ENCODE data around the gene CMIP. TPM values are rescaled to one million over a fixed set of nuclear protein-coding genes. Genes with fewer than 3 reads are reported as not detected.

Gene CMIP
- total and polyA plus RNA-seq, 7 donors: 11.0 to 60.3 (median 20.4) TPM

DNA sequence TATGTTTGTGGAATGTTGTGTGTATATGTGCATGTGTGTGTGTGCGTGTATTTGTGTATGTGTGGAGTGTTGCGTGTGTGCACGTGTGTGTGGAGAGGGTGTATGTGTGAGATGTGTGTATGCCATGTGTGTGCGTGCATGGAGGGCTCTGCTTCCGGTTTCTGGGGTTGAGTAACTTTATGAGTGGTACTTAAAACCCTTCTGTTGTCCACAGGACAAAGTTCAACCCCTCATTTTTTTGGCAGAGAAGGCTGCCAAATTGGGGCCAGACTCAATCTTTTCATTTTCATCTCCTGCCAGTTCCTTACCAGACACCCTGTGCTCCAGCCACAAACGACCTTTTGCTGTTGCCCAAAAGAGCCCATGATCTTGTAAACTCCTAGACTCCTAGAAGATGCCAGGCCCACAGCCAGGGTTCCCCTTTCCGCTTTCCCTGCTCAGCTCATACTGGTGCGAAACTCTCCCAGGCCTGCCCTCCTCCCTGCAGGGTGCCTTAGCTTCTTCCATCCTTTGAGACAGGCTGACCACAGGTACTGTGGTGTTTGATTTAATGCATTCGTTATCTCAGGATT lies 100.2 kb downstream of the CMIP start:
- Histone ChIP-seq H3K27ac (no peak overlapping the region), H3K4me1 (peaks cover 0 to 35% (median 22%) of the 10 kb centered on the region in 4 donors), H3K36me3 (no peaks in the 10 kb centered on the region), H3K9me3 (no peaks in the 10 kb centered on the region), H3K27me3 (no peaks in the 10 kb centered on the region), H3K4me3 (no peak overlapping the region)
- DNase-seq: no peak
- 36 to 57% methylated on average over 9 of the region's 9 CpGs for WGBS, 2 donors
- intact Hi-C loops (cut with DNase I): no loop called here
- no peak for TF ChIP-seq POLR2A (IDR thresholded peaks at IDR 0.05)
- TF ChIP-seq, protein P1, sequence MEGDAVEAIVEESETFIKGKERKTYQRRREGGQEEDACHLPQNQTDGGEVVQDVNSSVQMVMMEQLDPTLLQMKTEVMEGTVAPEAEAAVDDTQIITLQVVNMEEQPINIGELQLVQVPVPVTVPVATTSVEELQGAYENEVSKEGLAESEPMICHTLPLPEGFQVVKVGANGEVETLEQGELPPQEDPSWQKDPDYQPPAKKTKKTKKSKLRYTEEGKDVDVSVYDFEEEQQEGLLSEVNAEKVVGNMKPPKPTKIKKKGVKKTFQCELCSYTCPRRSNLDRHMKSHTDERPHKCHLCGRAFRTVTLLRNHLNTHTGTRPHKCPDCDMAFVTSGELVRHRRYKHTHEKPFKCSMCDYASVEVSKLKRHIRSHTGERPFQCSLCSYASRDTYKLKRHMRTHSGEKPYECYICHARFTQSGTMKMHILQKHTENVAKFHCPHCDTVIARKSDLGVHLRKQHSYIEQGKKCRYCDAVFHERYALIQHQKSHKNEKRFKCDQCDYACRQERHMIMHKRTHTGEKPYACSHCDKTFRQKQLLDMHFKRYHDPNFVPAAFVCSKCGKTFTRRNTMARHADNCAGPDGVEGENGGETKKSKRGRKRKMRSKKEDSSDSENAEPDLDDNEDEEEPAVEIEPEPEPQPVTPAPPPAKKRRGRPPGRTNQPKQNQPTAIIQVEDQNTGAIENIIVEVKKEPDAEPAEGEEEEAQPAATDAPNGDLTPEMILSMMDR (IDR thresholded peaks at IDR 0.05): no peak

DNA sequence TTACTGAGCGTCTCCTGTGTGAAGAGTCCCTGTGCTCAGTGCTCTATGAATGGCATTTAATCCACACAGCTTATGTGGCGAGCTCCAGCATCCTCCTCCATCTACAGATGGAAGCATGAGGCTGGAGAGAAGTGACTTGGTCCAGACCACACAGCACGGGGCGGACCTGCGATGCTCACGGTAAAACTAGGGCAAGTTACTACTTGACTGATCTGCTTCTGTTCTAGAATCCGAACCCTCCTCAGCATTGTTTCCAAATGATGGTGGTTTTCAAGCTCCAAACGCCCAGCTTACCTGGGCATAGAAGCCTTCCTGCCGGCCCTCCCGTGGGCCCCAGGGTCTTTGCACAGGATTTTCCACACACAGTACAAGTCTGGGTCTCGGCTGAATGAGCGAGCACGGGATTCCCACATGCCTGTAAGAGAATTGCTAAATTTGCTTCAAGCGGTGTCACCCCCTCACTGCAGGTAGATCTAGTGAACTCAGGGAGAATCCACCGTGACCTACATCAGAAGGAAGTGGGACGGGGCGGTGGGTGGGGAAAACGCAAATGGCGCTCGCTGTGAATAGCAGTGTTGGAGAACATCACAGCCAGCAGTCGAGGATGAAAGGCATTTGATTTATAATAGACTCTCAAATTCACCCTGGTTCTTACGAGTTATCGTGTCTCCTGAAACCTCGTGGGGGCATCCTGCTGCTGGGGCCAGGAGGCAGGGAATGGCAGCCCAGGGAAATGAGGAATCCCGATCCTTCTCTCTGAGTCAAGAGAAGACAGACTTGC lies 101.1 kb downstream of the CMIP start:
- Histone ChIP-seq H3K27ac (no peak overlapping the region), H3K27me3 (no peaks in the 10 kb centered on the region), H3K4me1 (peaks cover 0 to 31% (median 22%) of the 10 kb centered on the region in 4 donors), H3K4me3 (no peak overlapping the region), H3K9me3 (no peaks in the 10 kb centered on the region), H3K36me3 (no peaks in the 10 kb centered on the region)
- 86 to 94% methylated on average over 25 of the region's 25 CpGs for WGBS, 2 donors
- DNase-seq: no peak
- TF ChIP-seq POLR2A (IDR thresholded peaks at IDR 0.05): no peak
- no peak for TF ChIP-seq EP300 (IDR thresholded peaks at IDR 0.05)
- no peak for TF ChIP-seq POLR2AphosphoS5 (IDR thresholded peaks at IDR 0.05)
- TF ChIP-seq, protein P1 (IDR thresholded peaks at IDR 0.05): no peak
- intact Hi-C loops (cut with DNase I): no loop called here

DNA sequence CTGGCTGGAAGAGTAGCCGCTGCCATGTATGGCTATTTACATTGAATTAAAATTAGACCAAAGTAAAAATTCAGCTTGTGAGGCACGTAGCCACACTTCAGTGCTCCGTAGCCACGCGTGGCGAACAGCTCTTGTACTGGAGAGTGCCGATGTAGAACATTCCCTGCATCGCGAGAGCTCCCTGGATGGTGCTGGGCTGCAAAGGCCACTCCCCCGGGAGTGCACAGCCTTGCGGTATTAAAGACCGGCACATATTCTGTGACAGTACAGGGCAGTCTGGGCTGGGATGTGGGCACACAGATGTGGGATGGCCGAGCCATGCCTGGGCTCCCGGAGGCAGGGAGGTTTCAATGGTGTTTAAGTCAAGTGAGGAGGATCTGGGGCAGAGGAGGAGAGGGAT lies 102.2 kb downstream of the CMIP start:
- Histone ChIP-seq H3K9me3 (no peaks in the 10 kb centered on the region), H3K27me3 (no peaks in the 10 kb centered on the region), H3K27ac (no peak overlapping the region), H3K4me3 (no peak overlapping the region), H3K36me3 (no peaks in the 10 kb centered on the region), H3K4me1 (peaks cover 0 to 38% (median 23%) of the 10 kb centered on the region in 4 donors)
- DNase-seq: no peak
- TF ChIP-seq POLR2AphosphoS5 (IDR thresholded peaks at IDR 0.05): no peak
- TF ChIP-seq, protein P1 (IDR thresholded peaks at IDR 0.05): no peak
- TF ChIP-seq EP300 (IDR thresholded peaks at IDR 0.05): no peak
- TF ChIP-seq POLR2A (IDR thresholded peaks at IDR 0.05): no peak
- intact Hi-C loops (cut with DNase I): no loop called here
- WGBS, 2 donors: 90 to 93% methylated on average over 14 of the region's 14 CpGs

DNA sequence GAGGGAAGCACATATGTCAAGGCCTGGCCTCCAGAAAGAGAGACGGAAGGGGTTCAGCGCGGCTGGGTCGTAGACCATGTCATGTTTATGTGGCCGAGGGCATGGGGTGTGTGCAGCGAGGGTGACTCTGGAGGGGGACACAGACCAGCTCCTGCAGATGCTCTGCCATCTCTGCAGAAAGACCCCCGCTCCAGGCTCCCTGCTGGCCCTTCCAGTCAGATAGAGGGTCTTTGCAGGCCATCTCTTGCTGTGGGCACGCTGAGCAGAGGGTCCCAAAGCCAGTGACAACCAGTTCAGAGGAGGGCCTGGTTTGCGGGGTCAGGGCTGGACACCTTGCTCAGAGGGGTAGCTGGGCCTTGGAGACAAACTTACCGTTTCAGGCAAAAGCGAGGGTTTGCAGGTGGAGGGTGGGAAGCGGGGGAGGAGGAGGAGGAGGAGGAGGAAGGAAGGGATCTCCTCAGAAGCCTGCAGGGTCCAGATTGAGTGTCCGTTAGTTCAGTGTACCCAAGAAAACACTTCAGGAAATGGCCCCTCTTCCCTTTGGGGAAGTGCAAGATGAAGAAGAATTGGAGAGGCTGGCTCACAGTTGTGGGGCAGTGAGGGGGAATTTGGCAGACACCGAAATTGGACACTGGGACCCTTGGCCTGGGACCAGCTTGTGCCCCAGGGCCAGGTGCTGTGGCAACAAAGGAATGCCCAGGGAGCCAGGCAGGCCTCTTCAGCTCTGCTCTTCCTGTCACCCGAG lies 102.8 kb downstream of the CMIP start:
- TF ChIP-seq, protein P1 (IDR thresholded peaks at IDR 0.05): no peak
- TF ChIP-seq POLR2A (IDR thresholded peaks at IDR 0.05): no peak
- H3K27ac ChIP-seq: no peak overlapping the region
- H3K4me1 ChIP-seq: peaks cover 0 to 41% (median 26%) of the 10 kb centered on the region in 4 donors
- 79 to 80% methylated on average over 15 of the region's 15 CpGs for WGBS, 2 donors
- H3K9me3 ChIP-seq: no peaks in the 10 kb centered on the region
- no peak overlapping the region for H3K4me3 ChIP-seq
- intact Hi-C loops (cut with DNase I): no loop called here
- no peaks in the 10 kb centered on the region for H3K27me3 ChIP-seq
- H3K36me3 ChIP-seq: no peaks in the 10 kb centered on the region
- no peak for DNase-seq

Data from sigmoid colon (tissue), 7 donors.